ENCODE results near the gene REXO4. TPM values are rescaled to one million over a fixed set of nuclear protein-coding genes. Genes with fewer than 3 reads are reported as not detected.
"Not testable (repeated sequence)": the region's sequence is repeated elsewhere in the genome, so short reads cannot be mapped to it uniquely, and the experiment has no call there.

Gene REXO4
- total RNA-seq, 1 donor from 2014 or later, result 20.1 TPM

GRCh38 chr9:133421615-133422542 lies 4.1 kb upstream of the REXO4 start, which contains the start of gene ADAMTS13:
ADAMTS13 (plus strand) TSS chr9:133422367; CDS start chr9:133422444, 77 bp downstream.
- no peak for DNase-seq (ENCODE audit: low read depth, low spot score)

GRCh38 chr9:133420392-133420827 lies 2.6 kb upstream of the REXO4 start:
- no peak for DNase-seq (ENCODE audit: low read depth, low spot score)

GRCh38 chr9:133419005-133419404 lies 1.2 kb upstream of the REXO4 start:
- DNase-seq (ENCODE audit: low read depth, low spot score), result no peak

GRCh38 chr9:133415170-133415569 lies 2.6 kb downstream of the REXO4 start:
- no peak for DNase-seq (ENCODE audit: low read depth, low spot score)

- DNase-seq (ENCODE audit: low read depth, low spot score), result no peak
Measured at GRCh38 chr9:133408042-133408441, 9.8 kb downstream of the REXO4 start.

GRCh38 chr9:133406480-133407307 lies 11.1 kb downstream of the REXO4 start:
- DNase-seq (ENCODE audit: low read depth, low spot score), result peak; percentile 24

- no peak for DNase-seq (ENCODE audit: low read depth, low spot score)
Measured at GRCh38 chr9:133405508-133406438, 12.0 kb downstream of the REXO4 start.

- no peak for DNase-seq (ENCODE audit: low read depth, low spot score)
Measured at GRCh38 chr9:133404454-133405002, 13.3 kb downstream of the REXO4 start.

- no peak for DNase-seq (ENCODE audit: low read depth, low spot score)
Measured at GRCh38 chr9:133403766-133404453, 13.9 kb downstream of the REXO4 start.

- no peak for DNase-seq (ENCODE audit: low read depth, low spot score)
Measured at GRCh38 chr9:133402689-133403088, 15.1 kb downstream of the REXO4 start.

- DNase-seq (ENCODE audit: low read depth, low spot score), result no peak
Measured at GRCh38 chr9:133401588-133401987, 16.2 kb downstream of the REXO4 start.

- DNase-seq (ENCODE audit: low read depth, low spot score), result no peak
Measured at GRCh38 chr9:133400292-133400691, 17.5 kb downstream of the REXO4 start.

GRCh38 chr9:133397895-133398294 lies 19.9 kb downstream of the REXO4 start:
- DNase-seq (ENCODE audit: low read depth, low spot score), result no peak

GRCh38 chr9:133397370-133397769 lies 20.4 kb downstream of the REXO4 start:
- DNase-seq (ENCODE audit: low read depth, low spot score), result no peak

- no peak for DNase-seq (ENCODE audit: low read depth, low spot score)
Measured at GRCh38 chr9:133396952-133397351, 20.9 kb downstream of the REXO4 start.

- no peak for DNase-seq (ENCODE audit: low read depth, low spot score)
Measured at GRCh38 chr9:133394687-133395271, 23.0 kb downstream of the REXO4 start.

GRCh38 chr9:133393399-133393798 lies 24.4 kb downstream of the REXO4 start:
- DNase-seq (ENCODE audit: low read depth, low spot score), result no peak

- DNase-seq (ENCODE audit: low read depth, low spot score), result not testable (repeated sequence)
Measured at GRCh38 chr9:133392308-133392707, 25.5 kb downstream of the REXO4 start.

GRCh38 chr9:133391449-133391848 lies 26.4 kb downstream of the REXO4 start:
- not testable (repeated sequence) for DNase-seq (ENCODE audit: low read depth, low spot score)

- no peak for DNase-seq (ENCODE audit: low read depth, low spot score)
Measured at GRCh38 chr9:133390713-133391112, 27.1 kb downstream of the REXO4 start.

Data from pulmonary artery endothelial cell (primary cell).